ENCODE results near the gene PARP15. TPM values are rescaled to one million over a fixed set of nuclear protein-coding genes. Genes with fewer than 3 reads are reported as not detected.

The PARP15 gene
- total RNA-seq, 1 experiment from 2014 or later = 0.15 TPM

DNA sequence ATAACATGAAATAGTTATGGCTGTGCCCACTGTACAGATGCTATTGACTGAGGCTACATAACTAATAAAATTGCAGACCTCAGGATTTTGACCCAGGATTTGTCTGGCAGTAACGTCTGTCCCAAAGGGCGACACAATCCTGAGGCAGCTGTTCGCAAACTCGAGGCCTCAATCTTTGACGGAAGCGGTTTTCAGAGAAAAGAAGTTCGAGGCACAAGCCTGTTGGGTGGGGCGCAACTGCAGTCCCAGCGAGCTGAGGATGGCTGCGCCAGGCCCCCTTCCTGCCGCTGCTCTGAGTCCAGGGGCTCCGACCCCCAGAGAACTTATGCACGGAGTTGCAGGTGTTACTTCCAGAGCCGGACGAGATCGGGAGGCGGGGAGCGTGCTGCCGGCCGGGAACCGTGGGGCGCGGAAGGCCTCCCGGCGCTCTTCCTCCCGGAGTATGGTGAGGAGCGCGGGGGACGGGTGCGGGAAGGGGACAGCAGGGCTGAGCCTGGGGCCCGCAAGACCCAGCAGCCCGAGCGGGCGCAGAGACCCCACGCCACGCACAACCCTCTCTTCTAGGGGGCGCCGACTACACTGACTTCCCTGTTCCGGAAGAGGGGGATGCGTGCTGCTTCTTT is at the start of gene PARP15 (continued):
- TF ChIP-seq, protein P1, sequence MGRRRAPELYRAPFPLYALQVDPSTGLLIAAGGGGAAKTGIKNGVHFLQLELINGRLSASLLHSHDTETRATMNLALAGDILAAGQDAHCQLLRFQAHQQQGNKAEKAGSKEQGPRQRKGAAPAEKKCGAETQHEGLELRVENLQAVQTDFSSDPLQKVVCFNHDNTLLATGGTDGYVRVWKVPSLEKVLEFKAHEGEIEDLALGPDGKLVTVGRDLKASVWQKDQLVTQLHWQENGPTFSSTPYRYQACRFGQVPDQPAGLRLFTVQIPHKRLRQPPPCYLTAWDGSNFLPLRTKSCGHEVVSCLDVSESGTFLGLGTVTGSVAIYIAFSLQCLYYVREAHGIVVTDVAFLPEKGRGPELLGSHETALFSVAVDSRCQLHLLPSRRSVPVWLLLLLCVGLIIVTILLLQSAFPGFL (CRISPR knock-in tag; IDR thresholded peaks at IDR 0.05; ENCODE audit: borderline replicate concordance) = no peak
- TF ChIP-seq GRHL2 (CRISPR knock-in tag; IDR thresholded peaks at IDR 0.05; ENCODE audit: insufficient replicate concordance, severe bottlenecking) (no peak), JAZF1 (CRISPR knock-in tag; IDR thresholded peaks at IDR 0.05) (no peak), GABPB1 (CRISPR knock-in tag; IDR thresholded peaks at IDR 0.05) (no peak), FOXP4 (CRISPR knock-in tag; IDR thresholded peaks at IDR 0.05) (peak; percentile 87), MAX (CRISPR knock-in tag; IDR thresholded peaks at IDR 0.05) (peak; percentile 78; the same call in 1 of the 2 replicates)
- TF ChIP-seq, protein P2, sequence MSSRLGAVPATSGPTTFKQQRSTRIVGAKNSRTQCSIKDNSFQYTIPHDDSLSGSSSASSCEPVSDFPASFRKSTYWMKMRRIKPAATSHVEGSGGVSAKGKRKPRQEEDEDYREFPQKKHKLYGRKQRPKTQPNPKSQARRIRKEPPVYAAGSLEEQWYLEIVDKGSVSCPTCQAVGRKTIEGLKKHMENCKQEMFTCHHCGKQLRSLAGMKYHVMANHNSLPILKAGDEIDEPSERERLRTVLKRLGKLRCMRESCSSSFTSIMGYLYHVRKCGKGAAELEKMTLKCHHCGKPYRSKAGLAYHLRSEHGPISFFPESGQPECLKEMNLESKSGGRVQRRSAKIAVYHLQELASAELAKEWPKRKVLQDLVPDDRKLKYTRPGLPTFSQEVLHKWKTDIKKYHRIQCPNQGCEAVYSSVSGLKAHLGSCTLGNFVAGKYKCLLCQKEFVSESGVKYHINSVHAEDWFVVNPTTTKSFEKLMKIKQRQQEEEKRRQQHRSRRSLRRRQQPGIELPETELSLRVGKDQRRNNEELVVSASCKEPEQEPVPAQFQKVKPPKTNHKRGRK (CRISPR knock-in tag; IDR thresholded peaks at IDR 0.05; ENCODE audit: borderline replicate concordance) = no peak
- TF ChIP-seq, protein P3, sequence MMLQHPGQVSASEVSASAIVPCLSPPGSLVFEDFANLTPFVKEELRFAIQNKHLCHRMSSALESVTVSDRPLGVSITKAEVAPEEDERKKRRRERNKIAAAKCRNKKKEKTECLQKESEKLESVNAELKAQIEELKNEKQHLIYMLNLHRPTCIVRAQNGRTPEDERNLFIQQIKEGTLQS (CRISPR knock-in tag; conservative IDR thresholded peaks at IDR 0.05) = no peak

- Mint-ChIP-seq H3K4me3 (no peak overlapping the region), H3K9me3 (no peaks in the 10 kb centered on the region), H3K4me1 (0 out of 2 replicates have a peak, but pooled peaks cover 1% of the 10 kb centered on the region), H3K27me3 (ENCODE audit: low read depth) (no peaks in the 10 kb centered on the region), H3K27ac (no peak overlapping the region), H3K36me3 (no peaks in the 10 kb centered on the region)
- DNase-seq (ENCODE audit: low spot score) (no peak), ATAC-seq (no peak)
- ChIA-PET POLR2A (no interaction called here), CTCF (no interaction called here)
- TF ChIP-seq, protein P3 (CRISPR knock-in tag; conservative IDR thresholded peaks at IDR 0.05) = no peak
- TF ChIP-seq TCF7 (CRISPR knock-in tag; IDR thresholded peaks at IDR 0.05; ENCODE audit: low read depth) (no peak), OVOL2 (CRISPR knock-in tag; IDR thresholded peaks at IDR 0.05; ENCODE audit: borderline replicate concordance) (no peak), EMX1 (CRISPR knock-in tag; IDR thresholded peaks at IDR 0.05) (no peak), GABPB1 (CRISPR knock-in tag; IDR thresholded peaks at IDR 0.05) (no peak), ZMAT4 (CRISPR knock-in tag; IDR thresholded peaks at IDR 0.05) (no peak), ZNF396 (CRISPR knock-in tag; IDR thresholded peaks at IDR 0.05; ENCODE audit: borderline replicate concordance) (no peak), FOXP1 (CRISPR knock-in tag; IDR thresholded peaks at IDR 0.05; ENCODE audit: borderline replicate concordance) (no peak)
- TF ChIP-seq, protein P4, sequence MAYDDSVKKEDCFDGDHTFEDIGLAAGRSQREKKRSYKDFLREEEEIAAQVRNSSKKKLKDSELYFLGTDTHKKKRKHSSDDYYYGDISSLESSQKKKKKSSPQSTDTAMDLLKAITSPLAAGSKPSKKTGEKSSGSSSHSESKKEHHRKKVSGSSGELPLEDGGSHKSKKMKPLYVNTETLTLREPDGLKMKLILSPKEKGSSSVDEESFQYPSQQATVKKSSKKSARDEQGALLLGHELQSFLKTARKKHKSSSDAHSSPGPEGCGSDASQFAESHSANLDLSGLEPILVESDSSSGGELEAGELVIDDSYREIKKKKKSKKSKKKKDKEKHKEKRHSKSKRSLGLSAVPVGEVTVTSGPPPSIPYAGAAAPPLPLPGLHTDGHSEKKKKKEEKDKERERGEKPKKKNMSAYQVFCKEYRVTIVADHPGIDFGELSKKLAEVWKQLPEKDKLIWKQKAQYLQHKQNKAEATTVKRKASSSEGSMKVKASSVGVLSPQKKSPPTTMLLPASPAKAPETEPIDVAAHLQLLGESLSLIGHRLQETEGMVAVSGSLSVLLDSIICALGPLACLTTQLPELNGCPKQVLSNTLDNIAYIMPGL (CRISPR knock-in tag; IDR thresholded peaks at IDR 0.05) = no peak
Measured at GRCh38 chr3:122530164-122530563, 47.3 kb upstream of the PARP15 start.

Data from WTC11 (cell line).